Fibroblast of the aortic adventitia (primary cell): Measurements from ENCODE around the gene SLC15A3. TPM values are rescaled to one million over a fixed set of nuclear protein-coding genes. Genes with fewer than 3 reads are reported as not detected.

Source experiments
- DNase-seq: peaks from one replicate; pipeline ENCODE4 v3.0.0-alpha.2; 2010; ENCODE audit warnings: low read depth
- H3K4me3 ChIP-seq: 2 replicates; pipeline ENCODE4 v1.5.1; 2011; ENCODE audit warnings: low read depth, mild to moderate bottlenecking, control low read depth, low read length, moderate library complexity
- CTCF ChIP-seq: IDR thresholded peaks from 2 replicates; pipeline ENCODE4 v1.5.1; 2011; ENCODE audit warnings: mild to moderate bottlenecking, low read length, control low read depth, inconsistent platforms; ENCODE audit not compliant: insufficient read depth
- total RNA-seq: library from RNA; depleted of rRNA; stranded (reverse); fragments of >200 nt; gene quantifications from 2 replicates; pipeline ENCODE4 v1.2.3, GENCODE V29; 2012; ENCODE audit warnings: low replicate concordance

The SLC15A3 gene
- total RNA-seq, 1 donor, result 6.8 TPM

- no peak overlapping the region for H3K4me3 ChIP-seq
- DNase-seq, result no peak
- no peak for TF ChIP-seq CTCF
Measured at GRCh38 chr11:60931917-60932316, 20.1 kb downstream of the SLC15A3 start.

GRCh38 chr11:60930394-60930793 is 21.6 kb downstream of the SLC15A3 start:
- H3K4me3 ChIP-seq, result no peak overlapping the region
- DNase-seq, result no peak
- TF ChIP-seq CTCF, result no peak

GRCh38 chr11:60929764-60930163 is 22.2 kb downstream of the SLC15A3 start:
- H3K4me3 ChIP-seq, result no peak overlapping the region
- TF ChIP-seq CTCF, result no peak
- no peak for DNase-seq

GRCh38 chr11:60928563-60929001 is 23.4 kb downstream of the SLC15A3 start:
- no peak for DNase-seq
- TF ChIP-seq CTCF, result no peak
- H3K4me3 ChIP-seq, result no peak overlapping the region

- no peak for TF ChIP-seq CTCF
- no peak overlapping the region for H3K4me3 ChIP-seq
- no peak for DNase-seq
Measured at GRCh38 chr11:60927600-60927999, 24.4 kb downstream of the SLC15A3 start.

- no peak for TF ChIP-seq CTCF
- DNase-seq, result no peak
- H3K4me3 ChIP-seq, result no peak overlapping the region
Measured at GRCh38 chr11:60927061-60927592, 24.8 kb downstream of the SLC15A3 start.

- no peak for TF ChIP-seq CTCF
- H3K4me3 ChIP-seq, result no peak overlapping the region
- no peak for DNase-seq
Measured at GRCh38 chr11:60926500-60926899, 25.5 kb downstream of the SLC15A3 start.
